Endothelial cell (in vitro differentiated cells): Measurements from ENCODE around the gene FABP2. TPM values are rescaled to one million over a fixed set of nuclear protein-coding genes. Genes with fewer than 3 reads are reported as not detected.

Experiments
- DNase-seq: peaks from one replicate; pipeline ENCODE4 v3.0.0; 2021; ENCODE audit warnings: low spot score
- H3K27ac Mint-ChIP-seq: one replicate; pipeline ENCODE4 v1.8.0; 2021; ENCODE audit warnings: mixed read lengths, inconsistent platforms; ENCODE audit not compliant: unreplicated experiment
- H3K27me3 Mint-ChIP-seq: one replicate; pipeline ENCODE4 v1.8.0; 2021; ENCODE audit warnings: mild to moderate bottlenecking, moderate library complexity, mixed read lengths, inconsistent platforms; ENCODE audit not compliant: unreplicated experiment
- H3K36me3 Mint-ChIP-seq: one replicate; pipeline ENCODE4 v1.8.0; 2021; ENCODE audit warnings: mild to moderate bottlenecking, low read depth, mixed read lengths, inconsistent platforms; ENCODE audit not compliant: unreplicated experiment
- H3K4me1 Mint-ChIP-seq: one replicate; pipeline ENCODE4 v1.8.0; 2021; ENCODE audit warnings: mild to moderate bottlenecking, mixed read lengths, inconsistent platforms; ENCODE audit not compliant: unreplicated experiment
- H3K4me3 Mint-ChIP-seq: one replicate; pipeline ENCODE4 v1.8.0; 2021; ENCODE audit warnings: mild to moderate bottlenecking, mixed read lengths, inconsistent platforms; ENCODE audit not compliant: unreplicated experiment
- H3K9me3 Mint-ChIP-seq: one replicate; pipeline ENCODE4 v1.8.0; 2021; ENCODE audit warnings: mixed read lengths, inconsistent platforms; ENCODE audit not compliant: unreplicated experiment
- CTCF ChIP-seq: fragments of 200-600 bp; sonication (generic); IDR thresholded peaks from one replicate; pipeline ENCODE4 v1.5.0; 2021; ENCODE audit warnings: antibody characterized with exemption; ENCODE audit not compliant: unreplicated experiment
- total RNA-seq: library from RNA; stranded (reverse); fragmentation: NEBNext Ultra II Directional; extraction: Animal tissue kit (Norgen Biotek cat#: 25700); gene quantifications from one replicate; pipeline ENCODE4 v1.2.1, GENCODE V29; 2021; ENCODE audit not compliant: unreplicated experiment

Gene FABP2
- total RNA-seq, 1 donor from 2014 or later = not detected

- TF ChIP-seq CTCF = no peak
- no peaks in the 10 kb centered on the region for H3K9me3 Mint-ChIP-seq
- H3K27me3 Mint-ChIP-seq = no peaks in the 10 kb centered on the region
- no peak for DNase-seq
- no peaks in the 10 kb centered on the region for H3K36me3 Mint-ChIP-seq
- H3K4me1 Mint-ChIP-seq = peaks cover 4% of the 10 kb centered on the region
- no peak overlapping the region for H3K4me3 Mint-ChIP-seq
- H3K27ac Mint-ChIP-seq = no peak overlapping the region
These were observed 3.9 kb downstream of the FABP2 start for GRCh38 chr4:119317990-119318389.

- no peaks in the 10 kb centered on the region for H3K27me3 Mint-ChIP-seq
These were observed 6.9 kb downstream of the FABP2 start for GRCh38 chr4:119315036-119315435.

GRCh38 chr4:119314356-119314755, 7.6 kb downstream of the FABP2 start:
- Mint-ChIP-seq H3K4me1 (peaks cover 4% of the 10 kb centered on the region), H3K27ac (no peak overlapping the region), H3K27me3 (no peaks in the 10 kb centered on the region), H3K9me3 (no peaks in the 10 kb centered on the region), H3K36me3 (no peaks in the 10 kb centered on the region), H3K4me3 (no peak overlapping the region)
- TF ChIP-seq CTCF = no peak
- DNase-seq = peak; percentile 28

More at GRCh38 chr4:119315036-119315435, 6.9 kb downstream of the FABP2 start:
- Mint-ChIP-seq H3K9me3 (no peaks in the 10 kb centered on the region), H3K4me1 (peaks cover 4% of the 10 kb centered on the region), H3K27ac (no peak overlapping the region), H3K36me3 (no peaks in the 10 kb centered on the region), H3K4me3 (no peak overlapping the region)
- no peak for DNase-seq
- TF ChIP-seq CTCF = no peak

GRCh38 chr4:119313237-119313636, 8.7 kb downstream of the FABP2 start:
- no peaks in the 10 kb centered on the region for H3K9me3 Mint-ChIP-seq
- H3K4me1 Mint-ChIP-seq = peaks cover 4% of the 10 kb centered on the region
- H3K27me3 Mint-ChIP-seq = no peaks in the 10 kb centered on the region
- no peak overlapping the region for H3K4me3 Mint-ChIP-seq
- DNase-seq = no peak
- no peaks in the 10 kb centered on the region for H3K36me3 Mint-ChIP-seq
- H3K27ac Mint-ChIP-seq = no peak overlapping the region
- no peak for TF ChIP-seq CTCF

GRCh38 chr4:119310826-119311225, 11.1 kb downstream of the FABP2 start:
- DNase-seq = no peak
- no peaks in the 10 kb centered on the region for H3K9me3 Mint-ChIP-seq
- no peaks in the 10 kb centered on the region for H3K36me3 Mint-ChIP-seq
- H3K27ac Mint-ChIP-seq = no peak overlapping the region
- H3K4me1 Mint-ChIP-seq = peaks cover 4% of the 10 kb centered on the region
- H3K4me3 Mint-ChIP-seq = no peak overlapping the region
- no peak for TF ChIP-seq CTCF
- H3K27me3 Mint-ChIP-seq = no peaks in the 10 kb centered on the region
